CD8-positive, alpha-beta memory T cell (primary cell): ENCODE data around the gene GLB1L3. TPM values are rescaled to one million over a fixed set of nuclear protein-coding genes. Genes with fewer than 3 reads are reported as not detected.

ENCODE experiments used
- CTCF ChIA-PET: fragments of 350-600 bp; sonication (Branson Sonifier 250); formaldehyde crosslinking; loops from one replicate; lab custom pipeline; 2021; ENCODE audit warnings: antibody characterized with exemption; lab: Charles Lee
- POLR2A ChIA-PET: fragments of 350-600 bp; sonication (Branson Sonifier 250); formaldehyde crosslinking; loops from one replicate; lab custom pipeline; 2021; ENCODE audit warnings: antibody characterized with exemption; lab: Charles Lee
- DNase-seq, 5 donors: peaks; one replicate each; pipeline versions ENCODE4 v3.0.0 to v3.0.0-alpha.2; 2020 to 2022; ENCODE audit warnings: mixed read lengths in 1 of 5
- H3K27ac ChIP-seq: one replicate; pipeline ENCODE4 v1.7.0; 2013; ENCODE audit warnings: low read depth, mild to moderate bottlenecking, low read length, moderate library complexity
- H3K27me3 ChIP-seq: 2 replicates; pipeline ENCODE4 v1.7.0; 2013; ENCODE audit warnings: low read length, mild to moderate bottlenecking; ENCODE audit not compliant: insufficient read depth, poor library complexity, severe bottlenecking
- H3K36me3 ChIP-seq: 2 replicates; pipeline ENCODE4 v1.7.0; 2013; ENCODE audit warnings: mild to moderate bottlenecking, low read length, moderate library complexity; ENCODE audit not compliant: insufficient read depth
- H3K4me1 ChIP-seq: 2 replicates; pipeline ENCODE4 v1.7.0; 2013; ENCODE audit warnings: mild to moderate bottlenecking, low read length, moderate library complexity; ENCODE audit not compliant: insufficient read depth
- H3K4me3 ChIP-seq: 2 replicates; pipeline ENCODE4 v1.7.0; 2013; ENCODE audit warnings: mild to moderate bottlenecking, low read length
- H3K9me3 ChIP-seq: 2 replicates; pipeline ENCODE4 v1.7.0; 2013; ENCODE audit warnings: mild to moderate bottlenecking, low read length
- H3K27ac Mint-ChIP-seq, 8 donors: one replicate each; pipeline ENCODE4 v1.8.0; 2020 to 2021; ENCODE audit warnings: mixed read lengths in 8 of 8, mild to moderate bottlenecking in 6 of 8, inconsistent platforms in 3 of 8, moderate library complexity in 3 of 8
- H3K27me3 Mint-ChIP-seq, 2 donors: one replicate each; pipeline ENCODE4 v1.8.0; 2020 to 2021; ENCODE audit warnings: mixed read lengths in 2 of 2, mild to moderate bottlenecking in 1 of 2, moderate library complexity in 1 of 2
- H3K36me3 Mint-ChIP-seq, 3 donors: one replicate each; pipeline ENCODE4 v1.8.0; 2020 to 2021; ENCODE audit warnings: mixed read lengths in 3 of 3, inconsistent platforms in 1 of 3, mild to moderate bottlenecking in 1 of 3
- H3K4me1 Mint-ChIP-seq, 3 donors: one replicate each; pipeline ENCODE4 v1.8.0; 2020 to 2021; ENCODE audit warnings: mixed read lengths in 3 of 3, inconsistent platforms in 1 of 3, mild to moderate bottlenecking in 1 of 3
- H3K4me3 Mint-ChIP-seq, 7 donors: one replicate each; pipeline ENCODE4 v1.8.0; 2020 to 2021; ENCODE audit warnings: mixed read lengths in 7 of 7, mild to moderate bottlenecking in 6 of 7, moderate library complexity in 4 of 7, inconsistent platforms in 2 of 7
- H3K9me3 Mint-ChIP-seq, 5 donors: one replicate each; pipeline ENCODE4 v1.8.0; 2020 to 2022; ENCODE audit warnings: mixed read lengths in 5 of 5, mild to moderate bottlenecking in 3 of 5, moderate library complexity in 2 of 5, inconsistent platforms in 1 of 5
- polyA plus RNA-seq: library from polyadenylated mRNA; unstranded; fragments of 300-500 nt; fragmentation: Illumina TruSeq; gene quantifications from one replicate; pipeline ENCODE4 v1.2.3, GENCODE V29; 2021
- total RNA-seq, 2 experiments: library from RNA; stranded (reverse); gene quantifications; one replicate each; pipeline ENCODE4 v1.2.3, GENCODE V29; 2021

The GLB1L3 gene
- total and polyA plus RNA-seq, 3 experiments from 2014 or later, result 2.0 to 3.0 (median 2.3) TPM

GRCh38 chr11:134244593-134244992 lies 31.6 kb upstream of the GLB1L3 start:
- no peaks in the 10 kb centered on the region for H3K27me3 ChIP-seq
- Mint-ChIP-seq H3K4me3 (no peak overlapping the region), H3K36me3 (peaks cover 0 to 94% (median 24%) of the 10 kb centered on the region in 3 donors), H3K4me1 (peaks cover 0 to 4% (median 0%) of the 10 kb centered on the region in 3 donors), H3K27ac (peak overlapping the region in 3 of 8 donors; percentile 51 to 73 (median 66)), H3K9me3 (no peaks in the 10 kb centered on the region), H3K27me3 (no peaks in the 10 kb centered on the region)
- peak in 2 of 5 donors; percentile 22 to 29 for DNase-seq
- ChIA-PET CTCF (interaction anchor here (0.9 to 4.1 kb wide), 7 partner anchors 10 to 39 kb away, joined by 3 to 24 read pairs (median 5); partner anchors contain the start of genes NCAPD3 and VPS26B), POLR2A (interaction anchor here (1.9 kb wide), 1 partner anchor 20 kb away, joined by 6 read pairs; the partner anchor contains the start of genes NCAPD3 and VPS26B)
- no peak overlapping the region for H3K27ac ChIP-seq
- no peaks in the 10 kb centered on the region for H3K9me3 ChIP-seq
- H3K4me1 ChIP-seq, result no peaks in the 10 kb centered on the region
- H3K4me3 ChIP-seq, result no peak overlapping the region
- peaks cover 39% of the 10 kb centered on the region for H3K36me3 ChIP-seq

- Mint-ChIP-seq H3K4me3 (no peak overlapping the region), H3K36me3 (peaks cover 0 to 93% (median 24%) of the 10 kb centered on the region in 3 donors), H3K27me3 (no peaks in the 10 kb centered on the region), H3K4me1 (peaks cover 0 to 4% (median 0%) of the 10 kb centered on the region in 3 donors), H3K9me3 (no peaks in the 10 kb centered on the region), H3K27ac (no peak overlapping the region)
- DNase-seq, result no peak
- Histone ChIP-seq H3K27ac (no peak overlapping the region), H3K4me3 (no peak overlapping the region), H3K27me3 (no peaks in the 10 kb centered on the region), H3K9me3 (no peaks in the 10 kb centered on the region), H3K4me1 (no peaks in the 10 kb centered on the region), H3K36me3 (peaks cover 31% of the 10 kb centered on the region)
- ChIA-PET POLR2A (interaction anchor here (1.9 kb wide), 1 partner anchor 21 kb away, joined by 6 read pairs; the partner anchor contains the start of genes NCAPD3 and VPS26B), CTCF (interaction anchor here (2.5 to 4.1 kb wide), 3 partner anchors 11 to 38 kb away, joined by 11 to 24 read pairs (median 19); partner anchors contain the start of genes NCAPD3 and VPS26B)
Measured at GRCh38 chr11:134245434-134245833, 30.7 kb upstream of the GLB1L3 start.

DNA sequence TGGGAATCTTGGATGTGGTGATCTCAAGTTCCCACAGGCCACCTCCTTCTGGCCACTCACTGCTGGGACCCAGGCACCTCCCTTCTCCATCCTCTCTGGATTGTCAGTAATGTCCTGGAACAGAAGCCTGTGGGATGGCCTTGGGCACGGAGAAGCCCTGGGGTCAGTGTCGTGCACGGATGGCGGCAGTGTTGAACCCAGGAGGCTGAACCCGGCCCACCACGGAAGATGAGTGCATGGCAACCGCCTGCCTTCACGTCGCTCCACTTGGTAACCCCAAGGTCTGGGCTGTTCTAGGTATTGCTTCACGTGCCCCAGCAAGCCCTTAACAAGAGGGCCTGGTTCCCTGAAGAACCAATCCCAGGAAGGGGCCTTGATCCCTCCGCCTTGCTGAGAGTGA lies 30.1 kb upstream of the GLB1L3 start:
- no peak overlapping the region for H3K4me3 Mint-ChIP-seq
- H3K36me3 Mint-ChIP-seq, result peaks cover 0 to 96% (median 24%) of the 10 kb centered on the region in 3 donors
- Histone ChIP-seq H3K4me3 (no peak overlapping the region), H3K27me3 (no peaks in the 10 kb centered on the region), H3K4me1 (no peaks in the 10 kb centered on the region), H3K9me3 (no peaks in the 10 kb centered on the region), H3K27ac (no peak overlapping the region), H3K36me3 (peaks cover 34% of the 10 kb centered on the region)
- ChIA-PET POLR2A (no interaction called here), CTCF (interaction anchor here (4.1 kb wide), 1 partner anchor 38 kb away, joined by 19 read pairs; no protein-coding TSS in a partner anchor)
- H3K27me3 Mint-ChIP-seq, result no peaks in the 10 kb centered on the region
- no peaks in the 10 kb centered on the region for H3K9me3 Mint-ChIP-seq
- H3K27ac Mint-ChIP-seq, result peak overlapping the region in 1 of 8 donors; percentile 17
- peaks cover 0 to 5% (median 2%) of the 10 kb centered on the region in 3 donors for H3K4me1 Mint-ChIP-seq
- DNase-seq, result no peak

DNA sequence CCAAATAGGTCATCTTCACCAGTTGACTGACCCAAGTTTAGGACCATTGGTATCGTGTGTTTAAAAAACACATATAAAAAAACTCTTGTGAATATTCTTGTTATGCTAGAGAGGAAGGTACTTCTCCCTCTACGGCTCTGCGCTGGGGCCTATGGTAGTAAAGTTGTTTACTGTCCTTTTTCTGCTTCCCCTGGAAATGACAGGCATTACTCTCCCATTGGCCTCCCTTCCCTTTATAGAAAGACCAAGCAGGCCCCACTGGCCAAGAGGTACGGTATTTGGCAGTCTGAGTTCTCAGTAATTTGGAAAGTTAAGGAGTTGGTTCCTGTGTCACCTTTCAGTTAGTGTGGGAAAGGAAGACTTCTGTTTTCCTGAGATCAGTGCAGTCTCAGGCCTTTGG lies 29.5 kb upstream of the GLB1L3 start:
- no peak for DNase-seq
- ChIA-PET POLR2A (no interaction called here), CTCF (interaction anchor here (1.0 kb wide), 1 partner anchor 25 kb away, joined by 3 read pairs; no protein-coding TSS in a partner anchor)
- H3K4me3 Mint-ChIP-seq, result peak overlapping the region in 1 of 7 donors; percentile 13
- no peak overlapping the region for H3K4me3 ChIP-seq
- H3K36me3 ChIP-seq, result peaks cover 33% of the 10 kb centered on the region
- H3K36me3 Mint-ChIP-seq, result peaks cover 0 to 95% (median 24%) of the 10 kb centered on the region in 3 donors
- H3K27ac Mint-ChIP-seq, result peak overlapping the region in 3 of 8 donors; percentile 3 to 51 (median 38)
- no peak overlapping the region for H3K27ac ChIP-seq
- H3K27me3 ChIP-seq, result no peaks in the 10 kb centered on the region
- no peaks in the 10 kb centered on the region for H3K9me3 ChIP-seq
- H3K9me3 Mint-ChIP-seq, result no peaks in the 10 kb centered on the region
- H3K27me3 Mint-ChIP-seq, result no peaks in the 10 kb centered on the region
- peaks cover 4 to 11% (median 8%) of the 10 kb centered on the region in 3 donors for H3K4me1 Mint-ChIP-seq
- peaks cover 4% of the 10 kb centered on the region for H3K4me1 ChIP-seq

GRCh38 chr11:134248910-134249480 lies 27.2 kb upstream of the GLB1L3 start:
- Histone ChIP-seq H3K27ac (no peak overlapping the region), H3K36me3 (peaks cover 33% of the 10 kb centered on the region), H3K4me3 (no peak overlapping the region), H3K9me3 (no peaks in the 10 kb centered on the region), H3K27me3 (no peaks in the 10 kb centered on the region), H3K4me1 (peaks cover 17% of the 10 kb centered on the region)
- Mint-ChIP-seq H3K9me3 (no peaks in the 10 kb centered on the region), H3K27me3 (no peaks in the 10 kb centered on the region), H3K27ac (peak overlapping the region in 7 of 8 donors; percentile 14 to 82 (median 64)), H3K4me1 (peaks cover 20 to 27% (median 25%) of the 10 kb centered on the region in 3 donors), H3K36me3 (peaks cover 0 to 82% (median 18%) of the 10 kb centered on the region in 3 donors), H3K4me3 (no peak overlapping the region)
- CTCF ChIA-PET, result interaction anchor here (1.0 kb wide), 2 partner anchors 27 to 42 kb away, joined by 3 read pairs; no protein-coding TSS in a partner anchor
- POLR2A ChIA-PET, result interaction anchor here (2.7 kb wide), 1 partner anchor 24 kb away, joined by 11 read pairs; the partner anchor contains the start of genes NCAPD3 and VPS26B
- no peak for DNase-seq

- no peak overlapping the region for H3K27ac ChIP-seq
- H3K4me1 Mint-ChIP-seq, result peaks cover 28 to 38% (median 36%) of the 10 kb centered on the region in 3 donors
- peaks cover 0 to 71% (median 12%) of the 10 kb centered on the region in 3 donors for H3K36me3 Mint-ChIP-seq
- no peaks in the 10 kb centered on the region for H3K9me3 ChIP-seq
- H3K36me3 ChIP-seq, result peaks cover 33% of the 10 kb centered on the region
- no peaks in the 10 kb centered on the region for H3K9me3 Mint-ChIP-seq
- H3K27me3 Mint-ChIP-seq, result no peaks in the 10 kb centered on the region
- POLR2A ChIA-PET, result interaction anchor here (2.7 kb wide), 1 partner anchor 25 kb away, joined by 11 read pairs; the partner anchor contains the start of genes NCAPD3 and VPS26B
- H3K4me3 ChIP-seq, result no peak overlapping the region
- DNase-seq, result no peak
- peak overlapping the region in 2 of 8 donors; percentile 50 to 52 for H3K27ac Mint-ChIP-seq
- CTCF ChIA-PET, result interaction anchor here (1.8 kb wide), 1 partner anchor 11 kb away, joined by 5 read pairs; no protein-coding TSS in a partner anchor
- no peak overlapping the region for H3K4me3 Mint-ChIP-seq
- peaks cover 25% of the 10 kb centered on the region for H3K4me1 ChIP-seq
- no peaks in the 10 kb centered on the region for H3K27me3 ChIP-seq
Measured at GRCh38 chr11:134250246-134250645, 25.9 kb upstream of the GLB1L3 start.

- no peak overlapping the region for H3K4me3 Mint-ChIP-seq
- H3K9me3 Mint-ChIP-seq, result no peaks in the 10 kb centered on the region
- H3K27ac Mint-ChIP-seq, result peak overlapping the region in 3 of 8 donors; percentile 27 to 80 (median 40)
- peaks cover 0 to 66% (median 12%) of the 10 kb centered on the region in 3 donors for H3K36me3 Mint-ChIP-seq
- no peaks in the 10 kb centered on the region for H3K27me3 Mint-ChIP-seq
- CTCF ChIA-PET, result interaction anchor here (1.2 to 1.9 kb wide), 4 partner anchors 11 to 26 kb away, joined by 3 to 10 read pairs (median 7); partner anchors contain the start of genes GLB1L3, NCAPD3 and VPS26B
- DNase-seq, result no peak
- Histone ChIP-seq H3K4me1 (peaks cover 25% of the 10 kb centered on the region), H3K9me3 (no peaks in the 10 kb centered on the region), H3K36me3 (peaks cover 33% of the 10 kb centered on the region), H3K27me3 (no peaks in the 10 kb centered on the region), H3K27ac (no peak overlapping the region), H3K4me3 (no peak overlapping the region)
- H3K4me1 Mint-ChIP-seq, result peaks cover 30 to 43% (median 39%) of the 10 kb centered on the region in 3 donors
- POLR2A ChIA-PET, result interaction anchor here (2.7 to 4.4 kb wide), 2 partner anchors 26 kb away, joined by 11 to 36 read pairs; partner anchors contain the start of genes NCAPD3 and VPS26B
Measured at GRCh38 chr11:134250675-134251074, 25.5 kb upstream of the GLB1L3 start.
